NCI-H2227 treated with DMSO at 0.1 percent for 48 hours (cell line): Measurements from ENCODE around the gene SEC24D.
"Not testable (repeated sequence)": the region's sequence is repeated elsewhere in the genome, so short reads cannot be mapped to it uniquely, and the experiment has no call there.

Source experiments
- DNase-seq: peaks from one replicate; lab custom pipeline; 2025; lab: John Stamatoyannopoulos, UW

The SEC24D gene

DNA sequence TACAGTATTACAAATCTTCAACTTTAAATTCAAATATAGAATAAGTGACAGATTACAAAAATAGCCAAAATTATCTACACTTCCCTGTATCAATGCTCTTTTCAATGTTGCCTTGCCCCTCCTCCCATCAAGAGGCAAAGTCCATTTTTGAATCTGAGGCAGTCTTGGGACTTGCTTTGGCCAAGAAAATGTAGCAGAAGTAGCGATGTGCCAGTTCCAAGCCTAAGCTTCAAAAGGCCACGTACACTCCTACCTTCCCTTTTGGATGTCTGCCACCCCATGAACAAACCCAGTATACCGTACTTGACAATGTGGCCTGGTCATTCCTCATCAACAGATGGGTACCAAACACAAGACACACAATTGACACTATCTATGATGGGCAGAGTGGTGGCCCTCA, 24.1 kb downstream of the SEC24D start:
- no peak for DNase-seq

DNA sequence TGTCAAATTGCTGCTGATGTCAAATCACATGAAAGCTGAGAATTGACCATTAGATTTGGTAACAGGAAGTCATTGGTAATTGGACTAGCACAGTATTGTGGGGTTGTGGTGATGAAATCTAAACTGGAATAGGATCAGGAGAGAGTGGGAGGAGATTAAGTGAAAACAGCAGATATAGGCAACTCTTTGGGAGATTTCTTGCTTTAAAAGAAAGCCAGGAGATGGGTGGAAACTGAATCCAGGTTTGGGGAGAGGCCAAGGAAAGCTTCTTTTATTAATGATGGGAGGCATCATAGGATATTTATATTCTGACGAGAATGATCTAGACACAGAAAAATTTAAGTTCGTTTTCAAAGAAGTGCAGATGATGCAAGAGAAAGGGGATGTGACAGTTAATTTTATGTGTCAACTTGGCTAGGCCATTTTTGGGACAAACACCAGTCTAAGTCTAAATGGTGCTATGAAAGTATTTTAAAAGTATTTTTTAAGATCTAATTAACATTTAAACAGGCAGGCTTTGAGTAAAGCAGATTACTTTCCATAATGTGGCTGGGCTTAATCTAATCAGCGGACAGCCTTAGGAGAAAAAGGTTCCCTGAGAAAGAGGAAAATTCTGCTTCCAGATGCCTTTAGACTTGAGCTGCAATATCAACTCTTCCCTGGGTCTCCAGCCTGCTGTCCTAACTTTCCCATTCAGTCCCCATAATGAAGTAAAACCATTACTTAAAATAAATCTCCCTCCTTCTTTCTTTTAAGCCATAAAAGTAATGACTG, 24.7 kb downstream of the SEC24D start:
- DNase-seq: no peak

DNA sequence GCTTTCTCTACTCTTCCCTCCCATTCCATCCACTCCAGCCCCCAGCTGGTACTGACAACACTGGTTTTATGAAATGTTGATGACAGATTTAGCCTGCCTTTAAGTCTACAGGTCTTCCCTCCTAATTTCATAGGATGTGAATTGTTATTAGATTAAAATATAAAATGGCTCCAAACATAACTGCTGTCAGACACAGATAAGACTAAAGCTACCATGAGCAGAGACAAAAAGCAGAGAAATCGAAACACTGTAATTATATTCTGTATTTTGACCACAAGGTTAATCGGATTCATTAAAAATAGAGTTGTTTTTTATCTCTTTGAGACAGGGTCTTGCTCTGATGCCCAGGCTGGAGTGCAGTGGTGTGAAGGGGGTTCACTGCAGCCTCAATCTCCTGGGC, 28.3 kb downstream of the SEC24D start:
- DNase-seq: no peak

DNA sequence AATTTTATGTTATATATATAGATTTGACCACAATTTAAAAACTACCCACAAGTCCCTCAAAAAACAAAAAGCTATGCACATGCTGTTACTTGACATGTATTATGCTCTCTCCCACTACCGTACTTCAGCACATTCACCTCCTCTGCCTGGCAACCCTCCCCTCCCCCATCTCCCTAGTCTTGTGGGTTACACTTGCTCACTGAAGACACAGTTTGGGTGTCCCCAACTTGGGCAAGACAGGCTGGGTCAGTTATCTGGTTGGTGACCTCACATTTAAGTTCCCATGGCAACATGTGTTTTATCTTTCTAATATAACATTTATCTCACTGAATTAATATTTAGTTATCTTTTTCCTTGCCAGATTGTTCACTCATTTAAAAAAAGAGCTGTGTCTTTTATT, 32.7 kb downstream of the SEC24D start:
- no peak for DNase-seq

DNA sequence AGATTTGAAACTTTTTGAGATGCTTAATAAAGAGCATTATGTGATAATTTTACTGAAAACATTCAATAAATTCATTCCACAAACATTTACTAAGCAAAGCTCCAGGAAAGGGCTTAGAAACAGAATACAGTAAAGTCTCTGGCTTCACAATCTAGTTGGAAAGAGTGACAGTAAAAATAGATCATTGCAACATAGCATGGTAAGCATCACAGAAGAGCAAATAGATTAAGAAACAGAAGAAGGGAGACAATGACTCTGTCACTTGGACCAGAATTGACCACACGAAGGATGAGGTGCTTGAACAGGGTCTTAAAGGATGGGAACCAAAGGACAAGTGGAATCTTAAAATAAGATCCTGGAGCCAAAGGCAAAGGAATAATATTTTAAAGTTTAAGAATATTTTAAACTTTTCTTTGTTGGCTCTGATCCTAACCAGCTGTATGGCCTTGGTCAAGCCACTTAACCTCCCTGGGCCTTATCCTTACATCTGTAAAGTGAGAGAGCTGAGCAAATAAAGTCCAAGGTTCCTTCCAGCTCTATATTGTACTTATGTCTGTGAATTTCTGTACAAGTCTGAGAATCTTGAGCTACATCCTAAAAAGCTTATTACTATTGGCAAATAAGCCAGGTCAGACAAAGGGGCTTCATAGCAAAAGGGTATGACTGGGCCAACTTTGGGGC, 33.9 kb downstream of the SEC24D start:
- no peak for DNase-seq

DNA sequence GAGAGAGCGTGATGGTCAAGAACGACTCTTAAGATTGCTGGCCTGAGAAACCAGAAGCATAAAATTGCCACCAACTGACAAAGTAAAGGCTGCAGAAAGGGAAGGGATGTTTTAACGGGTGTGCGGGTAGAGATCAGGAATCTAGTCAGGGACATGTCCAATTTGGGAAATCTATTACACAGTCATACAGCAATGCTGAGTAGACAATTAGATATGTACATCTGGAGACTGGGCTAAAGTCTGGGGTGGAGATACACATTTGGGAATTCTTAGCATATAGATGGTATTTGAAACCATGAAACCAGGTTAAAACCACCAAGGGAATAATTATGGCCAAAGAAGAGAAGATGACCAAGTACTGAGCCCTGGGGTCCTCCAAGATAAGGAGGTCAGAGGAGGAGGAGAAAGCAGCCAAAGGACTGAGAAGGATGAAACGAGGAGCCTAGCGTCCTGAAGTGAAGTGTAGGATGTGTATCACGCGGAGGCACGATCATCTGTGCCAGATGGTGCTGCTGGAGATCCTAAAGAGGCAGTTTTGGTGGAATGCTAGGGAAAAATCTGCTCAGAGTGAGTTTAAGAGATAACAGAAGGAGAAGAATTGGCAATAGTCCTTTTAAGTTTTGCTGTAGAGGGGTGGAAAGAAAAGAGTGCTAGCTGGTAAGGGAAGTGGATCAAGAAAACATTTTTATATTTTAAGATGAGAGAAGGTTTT, 36.5 kb downstream of the SEC24D start:
- DNase-seq: no peak

DNA sequence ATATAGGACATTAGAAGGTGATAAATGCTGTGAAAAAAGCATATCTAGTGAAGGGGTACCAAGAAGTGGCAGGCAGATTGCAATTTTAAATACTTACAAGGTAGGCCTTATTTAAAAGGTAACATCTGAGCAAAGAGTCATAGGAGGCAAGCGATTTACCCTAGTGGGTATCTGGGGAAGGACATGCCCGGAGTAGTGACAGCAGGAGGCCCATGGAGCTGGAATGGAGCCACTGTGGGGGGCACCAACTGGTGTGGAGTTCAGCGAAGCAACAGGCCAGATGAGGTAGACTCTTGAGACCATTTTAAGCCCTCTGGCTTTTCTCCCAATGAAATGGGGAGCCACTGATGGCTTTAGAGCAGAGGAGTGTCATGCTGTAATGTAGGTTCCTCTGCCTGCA, 37.3 kb downstream of the SEC24D start:
- DNase-seq: no peak

DNA sequence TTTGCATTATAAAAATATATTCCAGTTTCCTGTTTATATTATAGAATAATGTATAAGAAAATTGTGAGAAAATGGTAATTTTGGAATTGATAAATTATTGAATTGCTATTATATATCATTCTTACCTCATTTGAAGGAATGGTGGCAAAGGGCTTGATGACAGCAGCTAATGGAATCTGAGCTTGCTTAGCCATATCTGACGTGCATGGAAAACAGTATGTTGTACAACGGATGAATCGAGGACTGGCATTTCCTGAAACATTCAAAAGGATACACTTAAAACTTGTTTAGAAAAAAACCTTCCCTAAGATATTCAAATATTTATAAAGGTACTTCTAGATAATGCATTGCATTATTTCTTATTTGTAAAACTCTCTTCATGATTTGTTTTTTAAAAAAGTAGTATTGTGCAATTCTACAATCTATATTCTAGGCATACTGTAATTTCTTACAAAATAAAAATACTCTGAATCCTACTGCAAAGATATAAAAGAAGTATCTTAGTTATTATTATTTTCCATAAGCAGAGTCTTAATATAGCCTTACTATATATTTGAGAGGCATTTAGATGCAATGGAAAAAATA, 38.3 kb downstream of the SEC24D start:
- no peak for DNase-seq

DNA sequence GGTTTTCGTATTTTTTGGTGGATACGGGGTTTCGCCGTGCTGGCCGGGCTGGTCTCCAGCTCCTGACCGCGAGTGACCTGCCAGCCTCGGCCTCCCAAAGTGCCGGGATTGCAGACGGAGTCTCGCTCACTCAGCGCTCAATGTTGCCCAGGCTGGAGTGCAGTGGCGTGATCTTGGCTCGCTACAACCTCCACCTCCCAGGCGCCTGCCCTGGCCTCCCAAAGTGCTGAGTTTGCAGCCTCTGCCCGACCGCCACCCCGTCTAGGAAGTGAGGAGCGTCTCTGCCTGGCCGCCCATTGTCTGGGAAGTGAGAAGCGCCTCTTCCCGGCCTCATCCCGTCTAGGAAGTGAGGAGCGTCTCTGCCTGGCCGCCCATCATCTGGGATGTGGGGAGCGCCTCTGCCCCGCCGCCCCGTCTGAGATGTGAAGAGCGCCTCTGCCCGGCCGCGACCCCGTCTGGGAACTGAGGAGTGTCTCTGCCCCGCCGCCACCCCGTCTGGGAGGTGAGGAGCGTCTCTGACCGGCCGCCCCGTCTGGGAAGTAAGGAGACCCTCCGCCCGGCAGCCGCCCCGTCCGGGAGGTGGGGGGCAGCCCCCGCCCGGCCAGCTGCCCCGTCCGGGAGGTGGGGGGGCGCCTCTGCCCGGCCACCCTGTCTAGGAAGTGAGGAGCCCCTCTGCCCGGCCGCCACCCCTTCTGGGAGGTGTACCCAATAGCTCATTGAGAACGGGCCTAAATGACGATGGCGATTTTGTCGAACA, 44.1 kb downstream of the SEC24D start:
- not testable (repeated sequence) for DNase-seq

DNA sequence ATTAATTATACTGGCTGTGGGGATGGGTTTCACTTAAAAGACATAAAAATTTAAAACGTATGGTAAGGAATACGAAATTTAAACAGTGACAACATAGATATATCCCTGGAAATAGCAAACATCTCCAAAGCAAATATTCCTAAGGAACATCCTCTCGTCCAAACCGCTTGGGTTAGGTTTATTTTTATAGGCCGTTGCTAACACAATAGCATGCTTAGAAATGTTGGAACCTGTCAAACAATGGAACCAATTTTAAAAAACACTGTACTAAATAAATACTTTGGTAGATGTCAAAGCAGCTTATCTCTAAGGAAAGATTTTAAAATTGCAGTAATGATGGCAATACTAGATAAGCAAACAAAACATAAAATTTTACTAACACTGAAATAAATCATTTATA, 45.4 kb downstream of the SEC24D start:
- no peak for DNase-seq

DNA sequence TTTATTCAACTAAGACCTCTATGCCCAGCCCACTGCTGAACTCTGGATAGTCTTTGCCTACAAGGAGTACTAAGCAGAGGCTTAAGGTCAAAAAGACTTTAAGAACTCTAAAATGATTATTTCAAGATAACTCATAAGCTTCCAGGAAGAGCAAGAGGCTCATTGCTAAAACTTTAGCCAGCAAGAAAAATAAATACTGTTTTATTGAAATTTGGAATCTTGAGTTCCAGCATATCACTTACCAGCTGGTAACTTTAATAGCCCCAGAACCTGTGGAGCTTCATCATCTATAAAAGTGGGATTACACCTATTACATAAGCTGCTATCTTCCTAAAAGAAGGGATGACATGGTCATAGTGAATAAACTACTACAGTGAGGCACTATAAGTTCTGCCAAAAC, 47.0 kb downstream of the SEC24D start:
- no peak for DNase-seq

DNA sequence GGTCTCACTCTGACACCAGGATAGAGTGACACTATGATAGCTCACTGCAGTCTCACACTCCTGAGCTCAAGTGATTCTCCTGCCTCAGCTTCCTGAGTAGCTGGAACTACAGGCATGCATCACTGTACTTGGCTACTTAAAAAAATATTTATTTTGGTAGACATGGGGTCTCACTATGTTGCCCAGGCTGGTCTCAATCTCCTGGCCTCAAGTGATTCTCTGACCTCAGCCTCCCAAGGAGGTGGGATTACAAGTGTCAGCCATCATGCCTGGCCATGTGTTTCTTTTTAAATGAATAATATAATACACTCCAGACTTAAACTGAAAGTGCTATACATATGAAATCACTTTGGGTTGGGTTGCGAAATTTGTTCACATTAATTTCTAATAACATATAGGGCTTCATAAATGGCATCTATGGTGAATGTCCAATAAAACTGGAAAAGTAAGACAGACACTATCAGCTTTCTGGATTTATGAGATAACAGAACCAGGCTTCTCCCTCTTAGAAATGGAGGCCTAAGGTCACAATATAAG, 48.0 kb downstream of the SEC24D start:
- no peak for DNase-seq

DNA sequence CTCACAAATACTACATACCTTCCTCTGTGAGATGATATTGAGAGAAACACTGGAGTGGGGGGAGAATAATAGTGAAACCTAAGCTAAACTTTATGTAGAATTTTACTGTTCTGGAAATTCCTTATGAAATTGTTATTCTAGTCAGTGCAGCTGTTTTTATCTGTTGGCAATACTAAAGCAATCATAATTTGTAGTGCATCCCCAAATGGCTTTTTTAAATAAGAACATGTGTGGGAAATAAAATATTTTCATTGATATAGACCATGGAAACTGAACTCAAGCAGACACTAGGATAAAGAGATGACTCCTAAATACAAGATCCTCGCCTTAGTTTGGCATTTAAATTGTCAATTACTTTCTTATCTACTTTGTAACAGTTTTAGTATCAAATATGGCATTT, 51.1 kb downstream of the SEC24D start:
- DNase-seq: no peak

DNA sequence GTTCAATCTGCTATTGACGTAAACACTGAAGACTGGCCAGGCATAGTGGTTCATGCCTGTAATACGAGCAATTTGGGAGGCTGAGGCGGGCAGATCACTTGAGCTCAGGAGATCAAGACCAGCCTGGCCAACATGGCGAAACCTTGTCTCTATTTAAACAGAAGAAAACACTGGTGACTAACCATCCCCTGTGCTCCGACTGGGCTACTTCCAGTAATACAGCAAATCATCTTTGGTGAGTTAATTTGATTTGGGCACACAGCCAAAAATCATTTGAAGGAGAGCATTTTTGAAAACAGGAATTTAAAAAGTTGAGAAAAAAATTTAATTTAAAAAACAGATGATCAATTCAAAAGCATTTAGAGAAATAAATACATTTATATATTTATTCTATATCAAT, 52.0 kb downstream of the SEC24D start:
- DNase-seq: no peak

DNA sequence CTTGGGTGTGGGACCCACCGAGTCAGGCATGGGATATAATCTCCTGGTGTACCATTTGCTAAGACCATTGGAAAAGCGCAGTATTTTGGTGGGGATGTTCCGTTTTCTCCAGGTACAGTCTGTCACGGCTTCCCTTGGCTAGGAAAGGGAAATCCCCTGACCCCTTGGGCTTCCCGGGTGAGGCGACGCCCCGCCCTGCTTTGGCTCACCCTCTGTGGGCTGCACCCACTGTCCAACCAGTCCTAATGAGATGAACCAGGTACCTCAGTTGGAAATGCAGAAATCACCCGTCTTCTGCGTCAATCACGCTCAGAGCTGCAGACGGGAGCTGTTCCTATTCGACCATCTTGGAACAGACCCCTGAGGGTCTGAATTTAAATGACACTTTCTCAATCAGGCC, 53.0 kb downstream of the SEC24D start:
- not testable (repeated sequence) for DNase-seq

DNA sequence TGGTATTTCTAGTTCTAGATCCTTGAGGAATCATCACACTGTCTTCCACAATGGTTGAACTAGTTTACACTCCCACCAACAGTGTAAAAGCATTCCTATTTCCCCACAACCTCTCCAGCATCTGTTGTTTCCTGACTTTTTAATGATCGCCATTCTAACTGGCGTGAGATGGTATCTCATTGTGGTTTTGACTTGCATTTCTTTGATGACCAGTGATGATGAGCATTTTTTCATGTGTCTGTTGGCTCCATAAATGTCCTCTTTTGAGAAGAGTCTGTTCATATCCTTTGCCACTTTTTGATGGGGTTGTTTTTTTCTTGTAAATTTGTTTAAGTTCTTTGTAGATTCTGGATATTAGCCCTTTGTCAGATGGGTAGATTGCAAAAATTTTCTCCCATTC, 58.3 kb downstream of the SEC24D start:
- not testable (repeated sequence) for DNase-seq

DNA sequence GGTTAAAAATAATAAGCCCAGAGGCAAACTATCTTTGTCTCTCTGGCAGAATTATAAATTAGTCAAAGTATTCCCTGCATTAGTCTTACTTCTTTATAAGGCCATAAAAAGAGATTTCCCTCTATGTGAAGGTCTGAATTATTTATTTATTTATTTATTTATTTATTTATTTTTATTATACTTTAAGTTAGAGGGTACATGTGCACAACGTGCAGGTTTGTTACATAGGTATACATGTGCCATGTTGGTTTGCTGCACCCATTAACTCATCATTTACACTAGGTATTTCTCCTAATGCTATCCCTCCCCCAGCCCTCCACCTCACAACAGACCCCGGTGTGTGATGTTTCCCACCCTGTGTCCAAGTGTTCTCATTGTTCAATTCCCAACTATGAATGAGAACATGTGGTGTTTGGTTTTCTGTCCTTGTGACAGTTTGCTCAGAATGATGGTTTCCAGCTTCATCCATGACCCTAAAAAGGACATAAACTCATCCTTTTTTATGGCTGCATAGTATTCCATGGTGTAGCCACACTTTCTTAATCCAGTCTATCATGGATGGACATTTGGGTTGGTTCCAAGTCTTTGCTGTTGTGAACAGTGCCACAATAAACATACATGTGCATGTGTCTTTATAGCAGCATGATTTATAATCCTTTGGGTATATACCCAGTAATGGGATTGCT, 58.8 kb downstream of the SEC24D start:
- DNase-seq: not testable (repeated sequence)

DNA sequence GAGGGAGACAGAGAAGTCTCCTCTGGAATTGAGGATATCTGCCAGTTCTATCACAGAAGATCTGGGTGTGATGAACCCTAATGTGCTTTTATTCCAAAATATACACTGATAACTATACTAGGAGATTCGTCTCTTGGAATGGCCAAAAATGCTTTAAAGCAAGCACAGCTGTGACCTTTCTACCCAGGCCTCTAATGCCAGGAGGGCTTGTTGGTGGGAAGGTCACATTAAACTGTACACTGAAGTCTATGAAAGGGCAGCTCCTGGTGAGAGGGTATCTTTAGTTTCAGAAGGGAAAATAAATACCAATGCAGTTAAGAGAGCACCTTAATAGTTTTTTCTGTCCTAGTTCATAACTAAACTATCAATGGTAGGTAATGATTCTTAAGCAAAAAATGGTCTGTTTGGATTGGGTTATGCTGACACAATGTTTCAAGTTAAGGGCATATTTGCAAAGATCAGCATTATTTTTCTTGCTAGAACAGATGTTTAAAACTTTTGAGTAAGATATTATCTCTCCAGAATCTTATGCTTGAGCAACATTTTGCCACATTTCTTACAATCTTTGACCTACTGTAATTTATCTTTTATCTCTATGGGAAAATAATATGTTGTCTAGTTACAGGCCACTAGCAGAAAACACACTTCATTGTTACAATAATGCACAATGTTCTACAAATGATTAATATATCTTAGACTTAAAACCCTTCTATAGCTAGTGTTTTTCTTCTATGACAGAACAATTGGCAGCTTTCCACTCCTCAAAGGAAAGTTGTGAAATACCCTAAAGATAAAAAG, 59.6 kb downstream of the SEC24D start:
- DNase-seq: no peak

DNA sequence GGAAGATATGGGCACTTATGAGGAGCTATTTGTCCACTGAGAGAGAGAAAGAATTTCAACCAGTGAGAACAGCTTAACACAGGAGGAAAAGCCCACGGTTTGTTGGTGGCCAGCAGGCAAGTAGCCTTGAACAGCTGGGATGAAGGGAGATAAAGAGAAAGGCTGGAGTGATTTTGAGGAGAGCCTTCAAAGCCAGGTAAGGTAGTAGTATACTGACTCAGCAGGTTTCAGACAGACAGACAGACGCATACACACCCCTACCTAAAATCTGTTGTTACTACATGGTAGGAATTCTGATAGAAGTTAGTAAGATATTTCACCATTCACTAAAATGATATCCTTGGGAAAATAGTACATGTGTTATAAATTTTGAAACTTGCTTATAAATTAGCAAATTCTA, 60.5 kb downstream of the SEC24D start:
- no peak for DNase-seq

DNA sequence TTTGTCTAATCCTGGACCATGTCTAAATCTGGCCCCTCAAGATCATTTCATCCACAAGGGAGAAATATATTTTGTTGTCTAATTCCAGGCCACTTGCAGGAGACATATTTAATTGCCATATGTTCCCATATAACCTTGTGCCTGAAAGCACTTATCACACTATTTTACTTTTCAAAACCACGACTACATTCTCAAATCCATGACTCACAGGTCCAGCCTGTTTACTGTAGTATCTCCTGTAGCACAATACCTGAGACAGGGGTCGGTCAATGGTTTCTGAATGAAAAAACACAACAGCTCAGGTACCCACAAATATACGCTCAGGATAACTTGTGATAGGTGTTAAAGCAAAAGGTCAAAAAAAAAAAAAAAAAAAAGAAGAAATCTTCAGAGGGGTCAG, 60.9 kb downstream of the SEC24D start:
- DNase-seq: no peak
